ENCODE results near the gene ZNF672.
"Not testable (repeated sequence)": the region's sequence is repeated elsewhere in the genome, so short reads cannot be mapped to it uniquely, and the experiment has no call there.

GRCh38 chr1:248794663-248795062 is 43.4 kb upstream of the ZNF672 start:
- TF ChIP-seq CTCF (optimal IDR thresholded peaks at IDR 0.05 in 1 of 3, IDR thresholded peaks at IDR 0.05 in 1 of 3, conservative IDR thresholded peaks at IDR 0.05 in 1 of 3; ENCODE audit: extremely low read depth in 1 of 3, insufficient read depth in 2 of 3, low read length in 3 of 3); EZH2 (IDR thresholded peaks at IDR 0.05; ENCODE audit: low read length): not testable (repeated sequence)
